Retinal pigment epithelial cell (primary cell): ENCODE measurements around the gene STRA8.

Source experiments
- DNase-seq: peaks from one replicate; pipeline ENCODE4 v3.0.0-alpha.2; 2010; ENCODE audit warnings: low read depth
- H3K4me3 ChIP-seq: 2 replicates; pipeline ENCODE4 v1.5.1; 2011; ENCODE audit warnings: mild to moderate bottlenecking, low read length, control low read depth, moderate library complexity
- TF ChIP-seq, protein P1 (sequence below): conservative IDR thresholded peaks from 2 replicates; pipeline ENCODE4 v1.5.1; 2011; ENCODE audit warnings: low read depth, low read length, control low read depth, inconsistent platforms

STRA8 gene

DNA sequence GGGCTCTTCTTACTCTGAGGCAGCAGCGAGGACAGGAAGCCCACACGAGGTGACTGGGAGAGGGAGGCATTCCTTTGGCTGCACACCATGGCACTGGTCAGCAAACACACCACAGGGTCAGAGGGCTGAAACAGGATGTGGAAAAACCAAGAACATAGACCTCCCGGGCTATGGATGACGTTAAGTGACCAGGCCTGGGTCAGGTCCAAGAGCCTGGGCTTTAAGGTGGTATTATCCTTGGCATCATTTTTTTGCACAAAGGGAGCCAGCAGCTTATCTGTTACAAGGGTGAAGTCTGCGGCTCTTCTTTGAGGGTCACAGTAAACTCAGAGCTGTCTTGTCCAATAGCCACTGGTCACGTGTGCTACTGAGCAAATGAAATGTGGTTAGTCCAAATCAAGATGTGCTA is 29.3 kb upstream of the STRA8 start:
- no peak overlapping the region for H3K4me3 ChIP-seq
- TF ChIP-seq, protein P1, sequence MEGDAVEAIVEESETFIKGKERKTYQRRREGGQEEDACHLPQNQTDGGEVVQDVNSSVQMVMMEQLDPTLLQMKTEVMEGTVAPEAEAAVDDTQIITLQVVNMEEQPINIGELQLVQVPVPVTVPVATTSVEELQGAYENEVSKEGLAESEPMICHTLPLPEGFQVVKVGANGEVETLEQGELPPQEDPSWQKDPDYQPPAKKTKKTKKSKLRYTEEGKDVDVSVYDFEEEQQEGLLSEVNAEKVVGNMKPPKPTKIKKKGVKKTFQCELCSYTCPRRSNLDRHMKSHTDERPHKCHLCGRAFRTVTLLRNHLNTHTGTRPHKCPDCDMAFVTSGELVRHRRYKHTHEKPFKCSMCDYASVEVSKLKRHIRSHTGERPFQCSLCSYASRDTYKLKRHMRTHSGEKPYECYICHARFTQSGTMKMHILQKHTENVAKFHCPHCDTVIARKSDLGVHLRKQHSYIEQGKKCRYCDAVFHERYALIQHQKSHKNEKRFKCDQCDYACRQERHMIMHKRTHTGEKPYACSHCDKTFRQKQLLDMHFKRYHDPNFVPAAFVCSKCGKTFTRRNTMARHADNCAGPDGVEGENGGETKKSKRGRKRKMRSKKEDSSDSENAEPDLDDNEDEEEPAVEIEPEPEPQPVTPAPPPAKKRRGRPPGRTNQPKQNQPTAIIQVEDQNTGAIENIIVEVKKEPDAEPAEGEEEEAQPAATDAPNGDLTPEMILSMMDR, result no peak
- no peak for DNase-seq

DNA sequence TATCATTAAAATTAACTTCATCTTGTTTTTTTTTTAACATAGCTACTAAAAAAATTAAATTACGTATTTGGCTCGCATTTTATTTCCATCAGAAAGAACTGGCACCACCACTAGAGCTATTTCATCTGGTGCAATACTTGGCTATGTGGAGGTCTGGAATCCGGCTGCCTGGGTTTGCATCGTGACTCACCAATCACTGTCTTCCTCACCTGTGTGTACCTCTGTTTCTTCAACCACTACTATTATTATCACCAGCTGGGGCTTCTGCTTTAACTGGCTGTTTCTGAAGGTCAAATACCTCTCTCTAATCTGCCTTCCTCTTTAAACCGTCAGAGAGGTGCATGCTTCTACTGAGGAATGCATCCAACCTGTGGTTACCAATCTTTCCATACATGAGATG is 28.8 kb upstream of the STRA8 start:
- TF ChIP-seq, protein P1, result no peak
- no peak overlapping the region for H3K4me3 ChIP-seq
- DNase-seq, result no peak

DNA sequence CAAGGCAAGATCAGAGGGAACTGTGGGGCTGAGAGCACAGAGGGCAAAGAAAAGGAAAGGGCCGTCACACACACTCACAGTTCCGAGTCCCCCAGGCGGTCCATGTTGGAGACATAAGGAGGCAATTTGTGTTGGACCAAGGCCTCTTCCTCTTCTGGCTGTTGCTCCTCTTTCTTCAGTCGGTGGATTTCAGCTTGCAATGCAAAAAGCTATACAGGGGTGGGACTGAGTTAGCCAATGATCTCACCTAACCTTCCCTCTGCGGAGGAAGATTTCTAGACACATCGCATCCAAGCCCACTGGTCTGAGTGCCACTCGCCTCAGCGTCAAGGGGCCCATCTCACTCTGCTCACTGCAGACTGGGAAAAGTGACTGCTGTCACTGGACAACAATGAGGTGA is 27.8 kb upstream of the STRA8 start:
- H3K4me3 ChIP-seq, result no peak overlapping the region
- TF ChIP-seq, protein P1, result no peak
- DNase-seq, result no peak

DNA sequence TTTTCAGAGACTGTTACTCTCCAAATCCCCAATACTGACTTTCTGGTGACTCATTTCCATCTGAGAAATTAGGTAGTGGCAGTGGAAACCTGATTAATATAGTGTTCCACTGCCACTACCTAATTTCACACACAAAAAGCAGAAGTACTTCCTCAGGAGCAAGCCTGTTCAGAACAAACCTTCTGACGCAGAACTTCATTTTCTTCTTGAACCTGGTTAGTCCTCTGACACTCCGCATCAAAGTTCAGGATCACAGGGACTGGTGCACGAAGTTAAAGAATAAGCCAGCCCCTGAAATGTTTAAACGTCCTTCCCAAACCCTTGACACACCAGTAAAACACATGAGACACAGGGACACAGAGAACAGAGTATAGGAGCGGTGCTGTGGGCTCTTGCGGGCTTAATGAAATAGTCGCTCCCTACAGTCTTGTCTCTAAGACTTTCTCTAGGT is 26.7 kb upstream of the STRA8 start:
- H3K4me3 ChIP-seq, result no peak overlapping the region
- DNase-seq, result no peak
- TF ChIP-seq, protein P1, result no peak

DNA sequence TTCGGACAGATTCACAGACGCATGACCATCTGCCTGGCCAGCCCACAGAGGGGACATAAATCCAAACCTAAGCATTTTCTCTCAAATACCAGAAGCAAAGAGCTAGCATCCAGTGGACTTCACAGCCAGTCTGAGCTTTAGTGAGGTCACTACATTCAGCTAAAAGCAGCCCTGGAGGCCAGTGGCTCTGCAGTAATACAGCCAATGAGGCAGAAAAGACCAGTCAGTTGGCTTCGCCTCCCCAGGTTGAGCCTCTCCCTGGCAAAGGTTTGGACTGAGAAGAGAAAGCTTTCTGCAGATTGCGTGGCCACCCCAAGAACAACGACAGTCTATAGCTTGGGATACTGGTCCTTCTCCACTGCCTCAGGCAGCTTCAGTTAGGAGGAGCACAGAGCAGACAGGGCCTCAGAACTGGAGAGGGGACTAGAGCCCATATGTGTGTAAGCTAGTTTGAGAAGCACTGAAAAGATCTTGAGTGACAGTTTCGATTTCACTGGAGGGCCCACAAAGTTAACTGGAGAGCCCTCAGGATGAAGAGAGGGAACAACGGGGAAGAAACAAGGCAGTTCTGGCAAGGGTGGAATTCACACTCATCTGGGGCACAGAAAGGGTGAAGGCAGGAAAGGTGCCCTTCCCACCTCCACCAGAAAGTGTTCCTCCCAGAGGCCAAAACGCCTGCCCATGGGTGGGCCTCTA is 26.1 kb upstream of the STRA8 start:
- TF ChIP-seq, protein P1, result no peak
- H3K4me3 ChIP-seq, result no peak overlapping the region
- no peak for DNase-seq

DNA sequence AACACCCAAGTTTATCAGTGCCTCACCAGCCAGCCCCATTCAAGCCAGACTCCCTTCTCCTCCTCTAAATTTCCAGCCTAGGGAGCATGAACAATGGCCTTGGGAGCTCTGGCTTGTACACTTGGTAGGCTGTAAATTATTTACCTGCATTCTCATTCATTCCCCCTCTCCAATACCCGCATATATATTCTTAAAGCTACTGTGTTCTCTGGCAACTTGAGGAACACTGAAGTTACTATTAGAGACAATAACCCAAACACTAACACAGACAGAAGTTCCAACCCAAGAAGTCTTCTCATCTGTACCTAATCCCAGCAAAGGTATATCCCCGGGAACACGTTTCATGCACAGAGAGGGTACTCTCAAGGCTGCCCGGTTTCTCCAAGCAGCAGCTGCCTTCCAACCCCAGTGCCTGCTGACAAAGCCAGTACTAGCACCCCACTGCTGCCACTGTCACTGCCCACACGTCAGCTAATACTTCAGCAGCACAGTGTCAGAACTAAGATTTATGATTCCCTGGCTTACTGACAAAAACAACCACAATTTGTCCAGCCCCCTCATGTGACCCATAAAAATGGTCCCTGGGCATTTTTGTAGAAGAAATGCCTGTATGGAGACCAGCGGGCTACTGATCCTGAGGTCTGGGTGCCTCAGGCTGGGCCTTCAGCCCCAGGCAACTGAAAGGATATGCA is 25.4 kb upstream of the STRA8 start:
- no peak for DNase-seq
- H3K4me3 ChIP-seq, result no peak overlapping the region
- TF ChIP-seq, protein P1, result no peak
